GM21786 (cell line): Measurements from ENCODE around the gene IBSP.

Source experiments
- ATAC-seq: cut with Tn5 transposase; IDR thresholded peaks from one replicate; pipeline ENCODE4 v1.9.1; 2021; ENCODE audit not compliant: unreplicated experiment

Gene IBSP, protein sequence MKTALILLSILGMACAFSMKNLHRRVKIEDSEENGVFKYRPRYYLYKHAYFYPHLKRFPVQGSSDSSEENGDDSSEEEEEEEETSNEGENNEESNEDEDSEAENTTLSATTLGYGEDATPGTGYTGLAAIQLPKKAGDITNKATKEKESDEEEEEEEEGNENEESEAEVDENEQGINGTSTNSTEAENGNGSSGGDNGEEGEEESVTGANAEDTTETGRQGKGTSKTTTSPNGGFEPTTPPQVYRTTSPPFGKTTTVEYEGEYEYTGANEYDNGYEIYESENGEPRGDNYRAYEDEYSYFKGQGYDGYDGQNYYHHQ

DNA sequence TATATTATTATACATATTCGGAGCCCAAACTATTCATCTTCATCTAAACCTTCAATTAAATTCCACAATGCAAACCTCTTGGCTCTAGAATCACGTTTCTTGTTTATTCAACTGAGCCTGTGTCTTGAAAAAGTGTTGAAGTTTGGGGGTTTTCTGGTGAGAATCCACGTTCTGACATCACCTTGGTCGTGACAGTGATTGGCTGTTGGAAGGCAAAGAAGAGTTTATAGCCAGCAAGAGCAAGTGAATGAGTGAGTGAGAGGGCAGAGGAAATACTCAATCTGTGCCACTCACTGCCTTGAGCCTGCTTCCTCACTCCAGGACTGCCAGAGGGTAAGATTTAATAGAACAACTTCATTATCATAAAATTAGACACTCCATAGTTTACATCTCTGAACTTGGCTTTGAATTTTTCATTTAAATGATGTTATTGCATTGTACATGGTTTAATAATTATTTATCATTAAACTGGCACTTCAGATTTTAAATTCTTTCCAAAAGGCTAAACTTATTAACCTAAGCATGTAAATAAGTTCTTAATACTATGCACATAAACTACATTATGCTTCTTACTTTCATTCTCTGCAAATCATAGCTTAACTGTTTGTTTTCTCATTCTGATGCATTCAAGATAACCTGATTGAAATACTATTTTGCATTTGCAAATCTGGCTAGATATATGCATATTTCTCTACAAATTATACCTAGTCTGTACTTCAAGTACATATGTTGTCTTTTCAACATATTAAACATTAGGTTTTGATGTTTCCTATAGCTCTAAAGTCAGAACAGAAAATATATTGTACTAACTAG is at the start of gene IBSP:
Gene IBSP, plus strand, starts transcription at position 254 of the 813 bp plus-strand sequence. CDS start 2,808 bp downstream, outside the sequence.
- ATAC-seq = no peak

DNA sequence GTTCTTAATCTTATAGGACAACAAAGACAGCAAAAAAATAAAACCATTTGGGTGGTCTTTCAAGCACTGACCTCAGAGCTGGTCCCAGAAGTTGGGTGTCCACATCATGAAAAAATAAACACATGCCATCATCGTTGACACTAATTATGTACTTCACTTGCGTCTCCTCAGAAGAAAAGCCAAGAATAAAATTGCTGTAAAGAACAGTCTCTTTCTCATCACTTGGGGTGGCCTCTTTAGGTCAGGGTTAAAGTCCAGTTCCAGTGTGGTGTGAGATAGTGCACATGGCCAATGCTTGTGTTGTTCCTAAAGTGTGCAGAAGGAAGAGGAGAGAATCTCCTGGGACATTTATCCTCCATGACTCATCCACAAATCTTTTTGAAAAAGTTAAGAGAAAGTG is 49.5 kb upstream of the IBSP start:
- no peak for ATAC-seq

DNA sequence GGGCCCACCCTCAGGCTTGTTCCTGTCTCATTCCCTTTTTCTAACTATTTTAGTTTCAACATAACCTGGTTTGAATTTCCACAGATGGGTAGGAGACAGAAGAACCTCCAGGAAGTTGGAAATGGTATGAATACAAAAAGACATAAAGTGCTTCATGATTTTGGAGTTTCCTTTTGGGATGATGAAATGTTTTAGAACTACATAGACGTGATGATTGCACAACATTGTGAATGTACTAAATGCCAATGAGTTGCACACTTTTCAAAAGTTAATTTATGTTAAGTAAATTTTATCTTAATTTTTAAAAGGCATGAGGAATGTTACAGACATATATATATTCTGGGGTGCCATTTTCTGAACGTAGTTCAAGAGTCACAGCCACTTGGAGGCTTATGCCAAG is 41.1 kb upstream of the IBSP start:
- no peak for ATAC-seq

DNA sequence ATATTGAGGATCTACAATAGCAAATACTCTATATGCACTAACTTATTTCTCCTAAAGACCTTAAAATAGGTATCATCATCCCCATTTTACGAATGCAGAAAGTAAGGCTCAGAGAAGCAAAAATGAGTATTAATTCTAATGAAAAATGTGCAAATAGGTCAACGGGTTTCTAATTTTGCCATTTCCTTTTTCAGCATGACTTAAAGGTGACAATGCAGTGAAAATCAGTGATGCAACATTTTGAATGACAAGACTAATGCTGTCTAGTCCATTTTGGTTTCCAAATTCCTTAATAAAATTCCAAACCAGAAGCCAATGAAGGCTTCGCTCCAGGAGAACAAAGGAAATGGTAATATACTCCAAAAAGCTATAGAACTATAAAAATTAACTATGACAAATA is 37.0 kb upstream of the IBSP start:
- ATAC-seq = no peak

DNA sequence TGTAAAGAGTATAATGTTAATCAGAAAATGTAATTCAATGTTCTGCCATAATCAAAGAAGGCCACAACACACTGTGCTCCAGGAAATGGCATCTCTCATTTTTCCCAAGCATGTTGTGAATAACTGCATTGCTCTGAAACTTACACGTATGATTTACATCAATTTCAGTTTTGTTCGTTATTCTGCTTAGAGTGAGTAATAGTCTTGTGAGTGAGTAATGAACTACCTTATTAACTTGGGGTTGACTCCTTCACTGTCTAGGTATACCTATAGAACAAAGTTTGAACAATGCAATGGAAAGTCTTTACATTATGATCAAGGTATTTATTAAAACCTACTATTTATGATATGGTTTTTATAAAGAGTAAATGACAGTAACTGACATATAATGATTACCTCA is 17.8 kb upstream of the IBSP start:
- ATAC-seq = no peak

DNA sequence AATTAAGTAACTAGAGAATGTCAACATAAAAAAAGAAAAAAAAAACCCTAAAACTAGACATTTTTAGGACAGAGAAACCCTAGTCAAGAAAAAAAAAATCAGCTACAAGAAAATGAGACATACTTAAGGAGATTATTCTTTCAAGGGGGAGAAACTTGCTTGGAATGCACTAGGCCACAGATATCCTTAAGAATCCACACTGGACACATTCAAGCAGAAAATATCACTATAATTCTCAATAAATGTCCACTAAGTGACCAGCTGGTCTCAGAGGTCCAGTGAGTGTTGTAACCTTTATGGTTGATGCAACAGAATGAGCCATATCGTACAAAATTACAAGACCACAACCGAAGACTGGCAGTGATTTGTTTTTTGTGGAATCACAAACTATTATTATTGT is 15.6 kb upstream of the IBSP start:
- ATAC-seq = no peak

DNA sequence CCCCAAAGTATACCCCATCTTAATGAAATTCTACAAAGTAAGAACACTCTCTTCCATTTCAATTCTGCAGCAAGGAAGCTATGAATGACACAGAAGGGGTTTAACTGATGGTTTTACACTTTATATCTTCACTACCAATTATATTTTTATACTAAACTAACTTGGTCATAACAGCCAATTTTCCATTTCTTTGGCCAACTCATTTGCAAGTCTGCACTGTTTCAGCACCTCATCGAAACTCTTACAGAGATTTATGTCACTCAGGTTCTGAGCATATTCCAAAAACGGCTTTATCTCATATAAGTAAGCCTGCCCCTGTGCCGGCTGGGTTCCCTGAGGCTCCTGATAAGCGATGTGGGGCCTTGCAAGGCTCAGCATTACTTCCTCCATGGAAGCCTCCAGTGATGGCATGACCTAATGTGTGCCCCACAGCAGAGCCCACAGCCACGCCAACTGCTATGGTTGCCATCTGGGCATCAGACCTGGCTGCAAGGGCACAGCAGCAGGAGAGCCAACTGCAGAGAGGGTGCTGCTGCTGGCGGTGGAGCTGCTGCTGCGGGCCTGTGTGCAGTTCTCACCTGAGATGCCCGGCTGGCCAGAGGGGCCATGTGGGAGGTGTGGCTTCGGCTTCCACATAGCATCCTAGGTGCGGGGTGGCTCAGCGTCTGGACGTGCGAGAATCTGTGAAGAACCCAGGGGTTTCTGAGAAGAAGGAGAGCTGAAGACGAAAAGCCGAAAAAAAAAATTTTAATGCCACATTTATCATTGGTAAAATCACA is 13.4 kb upstream of the IBSP start:
- ATAC-seq = no peak

DNA sequence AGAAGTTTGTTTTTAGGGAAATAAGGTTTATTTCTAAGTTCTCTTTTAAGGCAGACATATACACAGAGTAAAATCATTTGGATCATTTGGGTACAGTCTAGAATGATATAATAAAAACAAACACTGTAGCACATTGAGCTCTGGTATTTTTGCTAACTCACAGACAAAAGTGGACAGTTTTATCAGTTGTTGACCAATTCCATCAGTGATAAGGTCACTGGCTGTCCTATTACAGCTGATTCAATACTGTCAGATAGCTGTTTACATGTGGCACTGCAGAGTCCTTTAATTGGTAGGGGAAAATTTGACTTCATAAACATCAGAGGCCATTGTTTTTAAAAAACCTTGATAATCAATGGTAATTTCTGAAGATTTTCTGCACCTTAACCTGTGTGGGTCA is 3.5 kb downstream of the IBSP start:
- no peak for ATAC-seq

DNA sequence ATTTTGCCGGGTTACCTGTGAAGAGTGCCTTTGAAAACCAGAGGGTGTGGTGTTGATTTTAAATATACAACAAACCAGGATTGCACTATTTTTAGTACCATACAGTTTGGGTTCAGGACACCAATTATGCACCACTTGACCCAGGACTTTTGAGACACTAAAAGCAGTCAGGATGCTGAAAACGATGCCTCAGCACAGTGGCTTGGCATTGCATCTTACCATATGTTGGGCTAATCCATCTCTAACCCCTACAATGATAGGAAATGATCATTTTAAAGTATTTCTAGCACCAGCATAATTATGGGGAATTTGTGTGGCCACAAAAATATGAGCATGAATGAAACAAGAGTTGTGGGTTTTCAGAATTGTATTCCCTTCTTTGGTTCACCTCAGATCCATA is 4.1 kb downstream of the IBSP start:
- ATAC-seq = no peak

DNA sequence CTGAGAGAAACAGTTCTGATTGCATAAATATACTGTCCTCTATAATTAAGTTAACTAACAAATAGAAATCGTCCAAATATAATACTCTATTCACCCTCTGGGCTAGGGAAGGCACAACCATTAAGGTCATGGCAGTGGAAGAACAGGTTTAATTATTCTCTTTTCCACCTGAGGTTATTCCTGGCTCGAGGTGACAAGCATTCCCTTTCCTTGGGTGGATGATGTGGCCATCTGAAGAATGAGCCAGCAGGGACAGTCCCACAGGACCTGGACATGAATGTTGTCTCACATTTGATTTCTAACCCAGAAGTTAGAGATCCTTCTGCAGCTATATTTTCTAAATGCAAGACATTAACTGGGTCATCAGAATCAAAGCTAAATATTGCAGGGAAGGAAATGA is 5.5 kb downstream of the IBSP start:
- ATAC-seq = no peak

DNA sequence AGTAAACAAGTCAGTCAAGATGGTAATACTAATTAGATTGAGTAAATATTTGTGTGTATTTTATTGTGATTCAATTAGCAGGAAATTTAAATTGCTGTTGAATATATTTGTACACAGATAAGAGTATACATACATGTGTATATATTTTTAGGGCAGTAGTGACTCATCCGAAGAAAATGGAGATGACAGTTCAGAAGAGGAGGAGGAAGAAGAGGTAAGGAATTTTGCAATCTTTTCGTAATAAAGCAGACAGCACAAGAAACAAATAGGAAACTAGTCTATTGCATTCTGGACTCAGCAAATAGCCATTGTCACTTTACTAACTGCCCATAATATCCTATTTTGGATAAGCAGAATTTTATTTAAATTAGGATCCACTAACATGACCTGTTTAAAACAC is 6.6 kb downstream of the IBSP start:
- no peak for ATAC-seq

DNA sequence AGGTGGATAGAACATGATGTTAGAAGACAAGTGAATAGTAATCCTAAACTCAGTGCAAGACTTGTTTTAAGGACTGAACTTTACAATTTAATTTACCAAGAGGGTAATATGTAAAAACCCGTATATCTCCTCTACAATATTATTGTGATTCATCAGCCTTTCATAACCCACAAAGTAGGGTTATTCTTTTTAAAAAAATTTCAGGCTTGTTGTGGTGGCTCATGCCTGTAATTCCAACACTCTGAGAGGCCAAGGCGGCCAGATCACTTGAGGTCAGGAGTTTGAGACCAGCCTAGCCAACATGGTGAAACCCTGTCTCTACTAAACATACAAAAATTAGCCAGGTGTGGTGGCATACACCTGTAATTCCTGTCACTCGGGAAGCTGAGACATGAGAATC is 7.2 kb downstream of the IBSP start:
- no peak for ATAC-seq

DNA sequence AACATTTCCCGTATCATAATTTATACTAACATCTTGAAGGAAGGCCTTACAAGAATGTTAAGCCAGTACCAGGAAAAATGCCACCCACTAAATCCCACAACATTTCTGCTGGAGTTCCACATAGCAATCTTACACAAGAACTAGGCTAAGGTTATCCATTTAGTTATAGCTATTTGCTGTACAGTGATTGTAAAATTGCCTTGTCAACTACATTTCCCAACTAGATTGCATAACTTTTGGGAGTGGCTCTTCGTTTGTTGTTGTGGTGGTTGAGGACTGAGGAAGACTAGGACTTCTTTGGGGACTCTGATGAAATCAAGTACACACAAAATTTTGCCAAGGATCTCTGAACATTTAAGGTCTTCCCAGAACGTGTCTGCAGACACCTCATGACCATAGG is 8.0 kb downstream of the IBSP start:
- no peak for ATAC-seq

DNA sequence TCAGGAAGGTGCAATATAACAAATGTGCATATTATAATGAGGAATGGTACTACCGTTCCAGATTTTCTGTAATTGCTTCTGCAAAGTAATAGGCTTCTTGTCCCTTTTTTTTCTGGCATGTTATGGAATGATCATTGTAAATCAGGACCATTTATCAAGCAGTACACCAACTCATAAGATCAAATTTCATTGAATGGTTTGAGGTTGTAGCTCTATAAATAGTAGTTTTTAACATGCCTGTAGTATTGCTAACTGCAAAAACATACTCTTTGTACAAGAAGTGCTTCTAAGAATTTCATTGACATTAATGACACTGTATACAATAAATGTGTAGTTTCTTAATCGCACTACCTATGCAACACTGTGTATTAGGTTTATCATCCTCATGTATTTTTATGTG is 12.6 kb downstream of the IBSP start:
- no peak for ATAC-seq

DNA sequence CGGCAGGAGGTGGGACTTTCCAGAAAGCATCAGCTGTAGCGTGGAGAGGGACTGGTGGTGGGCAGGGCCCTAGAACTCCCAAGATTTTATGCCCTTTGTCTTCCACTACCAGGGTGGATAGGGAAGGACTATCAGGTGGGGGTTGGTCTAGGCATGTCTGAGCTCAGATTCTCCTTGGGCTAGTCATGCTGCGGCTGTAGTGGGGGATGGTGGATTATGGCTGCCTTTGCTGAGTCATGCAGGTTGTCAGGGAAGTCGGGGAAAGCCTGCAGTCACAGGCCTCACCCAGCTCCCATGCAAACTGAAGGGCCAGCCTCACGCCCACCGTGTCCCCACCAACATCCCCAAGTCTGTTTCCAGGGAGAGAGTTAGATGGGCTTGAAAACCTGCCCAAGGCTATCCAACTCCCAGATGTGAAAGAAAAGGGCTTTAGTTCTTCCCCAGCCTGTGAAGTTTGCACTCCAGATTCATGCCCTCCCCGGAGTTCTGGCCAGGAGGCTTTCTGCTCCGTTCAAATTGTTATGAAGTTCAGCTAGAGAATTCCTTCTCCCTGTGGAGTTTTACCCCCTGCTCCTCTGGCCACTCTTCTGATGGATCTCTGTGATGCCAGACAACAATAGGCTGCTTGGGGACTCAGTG is 20.0 kb downstream of the IBSP start:
- no peak for ATAC-seq

DNA sequence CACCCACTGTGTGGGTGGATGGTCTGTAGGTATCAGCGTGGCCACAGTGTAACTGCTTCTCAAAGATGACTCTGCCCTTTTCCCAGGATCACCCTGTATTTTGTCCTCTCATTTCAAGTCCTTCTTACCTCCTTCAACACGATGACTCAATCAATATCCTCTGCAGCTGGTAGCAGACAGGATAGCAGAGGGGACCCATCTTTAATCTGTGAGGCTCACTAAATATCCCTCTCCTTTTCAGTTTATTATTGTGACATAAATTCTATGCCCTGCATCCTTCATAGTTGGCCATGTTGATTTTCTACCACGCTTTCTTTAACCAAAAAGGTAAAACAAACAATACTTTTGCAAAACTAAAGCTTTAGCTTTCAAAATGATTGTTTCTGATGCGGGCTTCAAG is 23.8 kb downstream of the IBSP start:
- no peak for ATAC-seq

DNA sequence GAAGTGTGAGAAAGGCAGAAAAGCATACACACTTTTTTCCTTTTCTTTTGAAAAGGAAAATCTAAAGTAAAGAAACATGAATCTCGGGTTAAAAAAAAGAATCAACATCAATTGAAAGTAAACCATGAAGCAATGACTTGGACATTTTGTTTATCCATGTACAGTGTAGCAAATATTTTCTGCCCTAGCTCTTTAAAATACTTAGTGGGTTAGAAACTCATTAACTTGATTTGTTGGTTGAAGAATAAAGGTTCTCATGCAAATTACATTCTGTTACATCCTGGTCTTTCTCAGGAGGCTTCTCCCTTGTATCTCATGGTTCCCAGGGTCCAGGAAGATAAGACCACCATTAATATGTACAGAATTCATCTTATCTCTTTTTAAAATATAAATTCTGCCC is 24.4 kb downstream of the IBSP start:
- ATAC-seq = no peak

DNA sequence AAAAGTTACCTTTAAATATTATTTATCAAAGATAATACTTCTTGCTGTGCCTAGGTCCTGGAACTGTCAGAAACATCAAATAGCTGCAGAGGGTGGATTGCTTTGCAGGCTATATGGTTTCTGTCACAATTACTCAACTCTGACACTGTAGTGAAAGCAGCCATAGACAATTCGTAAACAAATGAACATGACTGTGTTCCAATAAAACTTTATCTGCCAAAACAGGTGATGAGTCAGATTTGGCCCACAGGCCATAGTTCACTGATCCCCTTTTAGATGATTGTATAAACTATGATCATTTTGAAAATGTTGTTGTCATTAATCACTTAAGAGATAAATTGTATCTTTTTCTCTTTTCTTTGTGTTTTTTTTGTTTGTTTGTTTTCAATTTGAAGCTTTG is 25.0 kb downstream of the IBSP start:
- no peak for ATAC-seq

DNA sequence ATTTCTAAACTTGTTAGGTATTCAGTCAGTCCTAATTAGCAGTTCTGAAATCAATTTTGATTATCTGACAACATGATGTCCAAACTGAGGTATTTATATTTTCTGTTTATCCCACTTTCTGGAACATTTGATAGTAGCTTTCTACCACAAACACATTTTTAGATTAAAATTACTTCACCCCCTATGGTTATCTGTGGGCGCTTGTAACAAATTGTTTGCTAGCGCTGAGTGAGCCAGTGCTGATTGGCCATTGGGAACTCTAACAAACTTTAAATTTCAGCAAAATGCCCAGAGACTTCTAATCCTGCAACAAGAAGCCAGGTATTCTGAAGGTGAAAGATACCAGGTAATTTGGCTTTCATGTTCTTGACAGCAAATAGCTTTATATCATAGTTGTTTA is 33.3 kb downstream of the IBSP start, which contains the start of gene MEPE:
Gene MEPE, plus strand, starts transcription at position 301 of the 400 bp plus-strand sequence. CDS start 1,746 bp downstream, outside the sequence.
- no peak for ATAC-seq

DNA sequence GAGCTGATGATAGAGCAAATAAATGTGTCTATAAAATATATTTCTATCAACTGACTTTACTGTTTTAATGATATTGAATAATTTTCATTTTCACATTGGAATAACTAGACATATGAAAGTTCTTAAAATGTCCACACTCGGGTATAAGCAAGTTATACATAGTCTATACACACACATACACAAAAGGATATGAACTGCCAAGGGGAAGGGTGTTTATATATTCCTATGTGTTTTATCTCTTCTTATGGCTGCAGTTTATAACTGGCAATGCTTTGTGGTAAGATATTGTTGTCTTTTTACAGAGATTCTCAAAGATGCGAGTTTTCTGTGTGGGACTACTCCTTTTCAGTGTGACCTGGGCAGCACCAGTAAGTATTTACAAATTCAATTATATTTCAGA is 35.0 kb downstream of the IBSP start:
- no peak for ATAC-seq

DNA sequence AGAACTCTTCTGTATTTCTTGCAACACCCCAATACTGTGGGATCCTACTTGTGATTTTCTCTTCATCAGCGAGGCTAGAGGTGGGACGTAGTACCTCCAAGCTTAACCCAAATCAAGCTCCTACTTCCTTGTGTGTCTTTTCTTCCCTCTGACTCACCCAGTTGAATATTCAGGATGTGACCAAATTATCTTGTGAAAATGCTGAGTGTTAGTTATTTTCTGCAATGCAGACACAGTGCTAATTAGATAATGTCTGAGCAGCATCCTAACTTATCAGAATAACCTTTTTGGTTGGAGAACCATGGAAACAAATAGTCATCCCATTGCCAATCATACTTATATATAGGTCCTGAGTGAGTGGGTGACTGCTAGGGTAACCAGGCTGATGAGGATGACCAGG is 35.8 kb downstream of the IBSP start:
- no peak for ATAC-seq
